ENCODE data around the gene SFXN5. TPM values are rescaled to one million over a fixed set of nuclear protein-coding genes. Genes with fewer than 3 reads are reported as not detected.
A peak's percentile ranks its signal among the peaks of the same experiment; 100 is the strongest.

SFXN5 gene
- polyA plus RNA-seq, 3 donors = 5.9 to 28.6 (median 9.5) TPM

DNA sequence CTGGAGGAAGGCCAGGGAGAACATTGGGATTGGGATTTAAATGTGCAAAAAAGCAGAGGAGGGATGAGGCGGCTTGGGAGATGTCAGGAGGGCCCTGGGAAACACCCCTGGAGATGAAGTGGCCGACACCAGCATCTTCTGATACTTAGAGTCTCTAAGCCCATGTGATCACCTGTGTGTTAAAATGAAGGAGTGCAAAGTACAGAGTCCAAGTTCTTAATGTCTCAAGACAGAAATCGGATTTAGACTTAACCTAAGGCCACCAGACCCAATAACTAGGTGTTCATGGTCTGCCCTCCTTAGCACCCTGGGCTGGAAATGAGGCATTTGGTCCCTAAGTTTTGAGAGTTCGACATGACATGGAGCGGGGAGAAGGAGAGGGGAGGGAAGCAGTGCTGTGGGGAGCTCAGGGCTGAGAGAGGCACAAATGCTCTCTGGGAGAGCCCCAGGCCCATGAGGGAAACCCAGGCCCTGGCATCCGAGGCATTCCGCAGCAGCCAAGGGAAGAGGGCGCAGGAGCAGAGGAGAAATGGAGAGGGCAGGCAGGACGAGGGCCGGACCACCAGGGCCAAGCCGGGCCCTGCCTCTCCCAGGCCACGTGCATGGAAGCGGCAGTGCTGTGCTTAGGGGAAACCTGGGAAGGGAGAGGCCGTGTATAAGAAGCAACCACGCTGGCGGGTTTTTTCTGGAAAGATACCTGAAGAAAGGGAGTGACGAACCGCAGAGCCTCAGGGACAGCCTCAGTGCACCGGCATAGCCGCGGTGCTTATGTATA is 63.3 kb downstream of the SFXN5 start:
- TF ChIP-seq, protein P1, sequence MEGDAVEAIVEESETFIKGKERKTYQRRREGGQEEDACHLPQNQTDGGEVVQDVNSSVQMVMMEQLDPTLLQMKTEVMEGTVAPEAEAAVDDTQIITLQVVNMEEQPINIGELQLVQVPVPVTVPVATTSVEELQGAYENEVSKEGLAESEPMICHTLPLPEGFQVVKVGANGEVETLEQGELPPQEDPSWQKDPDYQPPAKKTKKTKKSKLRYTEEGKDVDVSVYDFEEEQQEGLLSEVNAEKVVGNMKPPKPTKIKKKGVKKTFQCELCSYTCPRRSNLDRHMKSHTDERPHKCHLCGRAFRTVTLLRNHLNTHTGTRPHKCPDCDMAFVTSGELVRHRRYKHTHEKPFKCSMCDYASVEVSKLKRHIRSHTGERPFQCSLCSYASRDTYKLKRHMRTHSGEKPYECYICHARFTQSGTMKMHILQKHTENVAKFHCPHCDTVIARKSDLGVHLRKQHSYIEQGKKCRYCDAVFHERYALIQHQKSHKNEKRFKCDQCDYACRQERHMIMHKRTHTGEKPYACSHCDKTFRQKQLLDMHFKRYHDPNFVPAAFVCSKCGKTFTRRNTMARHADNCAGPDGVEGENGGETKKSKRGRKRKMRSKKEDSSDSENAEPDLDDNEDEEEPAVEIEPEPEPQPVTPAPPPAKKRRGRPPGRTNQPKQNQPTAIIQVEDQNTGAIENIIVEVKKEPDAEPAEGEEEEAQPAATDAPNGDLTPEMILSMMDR (IDR thresholded peaks at IDR 0.05) = no peak
- H3K9me3 Mint-ChIP-seq = peaks cover 0 to 2% (median 0%) of the 10 kb centered on the region in 7 donors
- Histone ChIP-seq H3K4me1 (ENCODE audit: control insufficient read depth in 1 of 2, insufficient read depth in 2 of 2, low read length in 2 of 2) (no peaks in the 10 kb centered on the region), H3K4me3 (replicated peaks in 1 of 3; ENCODE audit: low read depth in 2 of 3, low read length in 3 of 3) (no peak overlapping the region), H3K9me3 (replicated peaks in 1 of 2; ENCODE audit: control insufficient read depth in 1 of 2, insufficient read depth in 1 of 2, low read length in 2 of 2) (no peaks in the 10 kb centered on the region), H4K20me1 (ENCODE audit: insufficient read depth, low read length) (no peaks in the 10 kb centered on the region), H2AFZ (ENCODE audit: insufficient read depth, low read depth, low read length, poor library complexity, severe bottlenecking) (no peak overlapping the region), H3K79me2 (ENCODE audit: insufficient read depth, low read length) (no peaks in the 10 kb centered on the region), H3K9ac (ENCODE audit: insufficient read depth, low read length, poor library complexity, severe bottlenecking) (no peak overlapping the region), H3K27ac (ENCODE audit: low read depth in 1 of 2, low read length in 2 of 2) (no peak overlapping the region), H3K4me2 (replicated peaks; ENCODE audit: extremely low read depth, low read length, poor library complexity, severe bottlenecking) (no peak overlapping the region), H3K27me3 (ENCODE audit: control insufficient read depth in 2 of 2, insufficient read depth in 2 of 2, low read length in 2 of 2) (no peaks in the 10 kb centered on the region), H3K36me3 (replicated peaks in 1 of 2; ENCODE audit: control insufficient read depth in 1 of 2, insufficient read depth in 2 of 2, low read length in 2 of 2) (peaks cover 38 to 67% of the 10 kb centered on the region in 2 donors)
- H3K27me3 Mint-ChIP-seq (ENCODE audit: low read depth in 3 of 3) = peaks cover 0 to 3% (median 0%) of the 10 kb centered on the region in 3 donors
- over 99% methylated on average over 11 of the region's 21 CpGs for WGBS (ENCODE audit: insufficient coverage)
- no peak overlapping the region for H3K4me3 Mint-ChIP-seq
- peaks cover 54 to 64% of the 10 kb centered on the region in 2 donors for H3K36me3 Mint-ChIP-seq
- intact Hi-C loops (cut with micrococcal nuclease) = no loop called here
- peak overlapping the region in 1 of 7 donors; percentile 31 for H3K27ac Mint-ChIP-seq
- DNase-seq = no peak
- peaks cover 3% of the 10 kb centered on the region for H3K4me1 Mint-ChIP-seq

DNA sequence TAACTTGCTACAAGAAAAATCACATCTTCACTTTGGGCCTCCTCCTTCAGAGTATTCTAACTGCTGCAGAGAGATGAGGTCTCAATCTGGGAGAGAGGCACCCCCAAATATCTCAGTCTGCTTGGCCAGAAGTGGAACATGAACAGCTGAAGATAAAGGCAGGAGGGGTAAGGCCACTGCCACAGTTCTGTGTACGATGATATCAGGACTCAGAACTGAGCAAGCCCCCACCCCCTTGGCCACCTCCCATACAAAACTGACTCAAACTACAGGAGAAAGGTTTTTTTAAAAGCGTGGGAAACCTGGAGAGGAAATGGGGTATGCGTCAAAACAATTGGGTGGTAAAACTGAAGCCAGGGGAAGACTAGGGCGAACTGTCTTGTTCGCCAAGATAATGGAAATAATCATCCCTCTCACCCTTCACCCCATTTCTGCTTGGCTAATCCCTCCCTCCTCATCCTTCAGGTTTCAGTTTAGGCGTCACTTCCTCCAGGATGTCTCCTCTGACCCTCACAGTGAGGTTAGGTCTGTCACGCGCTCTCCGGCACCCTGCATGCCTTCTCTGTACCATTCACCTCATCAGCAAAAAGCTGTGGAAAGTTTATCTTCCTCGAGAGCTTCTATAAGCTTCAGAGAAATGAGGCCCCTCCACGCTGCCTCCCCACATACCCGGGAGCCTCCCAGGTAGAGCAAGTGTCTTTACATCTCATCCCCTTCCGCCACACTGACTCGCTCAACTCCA is 64.4 kb downstream of the SFXN5 start:
- Histone ChIP-seq H3K36me3 (replicated peaks in 1 of 2; ENCODE audit: control insufficient read depth in 1 of 2, insufficient read depth in 2 of 2, low read length in 2 of 2) (peaks cover 38 to 75% of the 10 kb centered on the region in 2 donors), H3K27ac (ENCODE audit: low read depth in 1 of 2, low read length in 2 of 2) (no peak overlapping the region), H3K79me2 (ENCODE audit: insufficient read depth, low read length) (no peaks in the 10 kb centered on the region), H3K4me1 (ENCODE audit: control insufficient read depth in 1 of 2, insufficient read depth in 2 of 2, low read length in 2 of 2) (no peaks in the 10 kb centered on the region), H3K9ac (ENCODE audit: insufficient read depth, low read length, poor library complexity, severe bottlenecking) (no peak overlapping the region), H3K27me3 (ENCODE audit: control insufficient read depth in 2 of 2, insufficient read depth in 2 of 2, low read length in 2 of 2) (no peaks in the 10 kb centered on the region), H2AFZ (ENCODE audit: insufficient read depth, low read depth, low read length, poor library complexity, severe bottlenecking) (no peak overlapping the region), H4K20me1 (ENCODE audit: insufficient read depth, low read length) (no peaks in the 10 kb centered on the region), H3K4me2 (replicated peaks; ENCODE audit: extremely low read depth, low read length, poor library complexity, severe bottlenecking) (no peak overlapping the region), H3K9me3 (replicated peaks in 1 of 2; ENCODE audit: control insufficient read depth in 1 of 2, insufficient read depth in 1 of 2, low read length in 2 of 2) (no peaks in the 10 kb centered on the region), H3K4me3 (replicated peaks in 1 of 3; ENCODE audit: low read depth in 2 of 3, low read length in 3 of 3) (no peak overlapping the region)
- 92% methylated on average over 8 of the region's 14 CpGs for WGBS (ENCODE audit: insufficient coverage)
- peaks cover 0 to 3% (median 0%) of the 10 kb centered on the region in 3 donors for H3K27me3 Mint-ChIP-seq (ENCODE audit: low read depth in 3 of 3)
- peaks cover 52 to 59% of the 10 kb centered on the region in 2 donors for H3K36me3 Mint-ChIP-seq
- H3K27ac Mint-ChIP-seq = peak overlapping the region in 1 of 7 donors; percentile 78
- TF ChIP-seq, protein P1 (IDR thresholded peaks at IDR 0.05) = no peak
- DNase-seq = no peak
- H3K4me3 Mint-ChIP-seq = no peak overlapping the region
- intact Hi-C loops (cut with micrococcal nuclease) = no loop called here
- peaks cover 0 to 2% (median 0%) of the 10 kb centered on the region in 7 donors for H3K9me3 Mint-ChIP-seq
- H3K4me1 Mint-ChIP-seq = peaks cover 3% of the 10 kb centered on the region
